Measurements from ENCODE around the gene SULF2.

The SULF2 gene

GRCh38 chr20:47760686-47761481 lies 24.4 kb downstream of the SULF2 start:
- no peak for DNase-seq

GRCh38 chr20:47758517-47759450 lies 26.5 kb downstream of the SULF2 start:
- no peak for DNase-seq

GRCh38 chr20:47757145-47758035 lies 27.9 kb downstream of the SULF2 start:
- no peak for DNase-seq

GRCh38 chr20:47754946-47755652 lies 30.2 kb downstream of the SULF2 start:
- DNase-seq = no peak

GRCh38 chr20:47754388-47754715 lies 30.9 kb downstream of the SULF2 start:
- no peak for DNase-seq

- DNase-seq = no peak
Observed at GRCh38 chr20:47753576-47754387, 31.5 kb downstream of the SULF2 start.

- no peak for DNase-seq
Observed at GRCh38 chr20:47751449-47751848, 33.8 kb downstream of the SULF2 start.

- DNase-seq = no peak
Observed at GRCh38 chr20:47749339-47749738, 35.9 kb downstream of the SULF2 start.

- no peak for DNase-seq
Observed at GRCh38 chr20:47748823-47749222, 36.5 kb downstream of the SULF2 start.

GRCh38 chr20:47748069-47748468 lies 37.2 kb downstream of the SULF2 start:
- DNase-seq = no peak

GRCh38 chr20:47747669-47748031 lies 37.6 kb downstream of the SULF2 start:
- no peak for DNase-seq

GRCh38 chr20:47744803-47745202 lies 40.5 kb downstream of the SULF2 start:
- no peak for DNase-seq

GRCh38 chr20:47743671-47744070 lies 41.6 kb downstream of the SULF2 start:
- no peak for DNase-seq

GRCh38 chr20:47741669-47742608 lies 43.3 kb downstream of the SULF2 start:
- no peak for DNase-seq

GRCh38 chr20:47740862-47741184 lies 44.5 kb downstream of the SULF2 start:
- DNase-seq = no peak

GRCh38 chr20:47740121-47740861 lies 45.0 kb downstream of the SULF2 start:
- no peak for DNase-seq

- DNase-seq = no peak
Observed at GRCh38 chr20:47737923-47738322, 47.4 kb downstream of the SULF2 start.

- no peak for DNase-seq
Observed at GRCh38 chr20:47736570-47737152, 48.6 kb downstream of the SULF2 start.

Data from activated CD4-positive, alpha-beta T cell treated with anti-CD3 and anti-CD28 coated beads, Interleukin-2, amount 50 U/mL, for 1 hour (primary cell).